Spleen (tissue), 11 donors: Measurements from ENCODE around the gene HPSE2. TPM values are rescaled to one million over a fixed set of nuclear protein-coding genes. Genes with fewer than 3 reads are reported as not detected.

Source experiments
- DNase-seq: peaks from one replicate; pipeline ENCODE4 v3.0.0-alpha.2; 2020
- H3K27ac ChIP-seq, 8 donors: fragments of 200-600 bp; sonication (generic) in 7 of 8; 1 replicate in 4 of 8; 2 replicates in 4 of 8; pipeline versions ENCODE4 v1.5.0 to v1.8.0; 2016 to 2021; ENCODE audit warnings: inconsistent platforms in 4 of 8, mild to moderate bottlenecking in 4 of 8, moderate library complexity in 1 of 8
- H3K27me3 ChIP-seq, 7 donors: fragments of 200-600 bp; sonication (generic) in 6 of 7; replicated peaks in 1 of 7; 1 replicate in 4 of 7; 2 replicates in 3 of 7; pipeline versions ENCODE4 v1.5.0 to v1.8.0; 2016 to 2021; ENCODE audit warnings: inconsistent platforms in 3 of 7, mild to moderate bottlenecking in 1 of 7
- H3K36me3 ChIP-seq, 6 donors: fragments of 200-600 bp; sonication (generic) in 5 of 6; 1 replicate in 4 of 6; 2 replicates in 2 of 6; pipeline versions ENCODE4 v1.5.0 to v1.8.0; 2016 to 2021; ENCODE audit warnings: inconsistent platforms in 2 of 6
- H3K4me1 ChIP-seq, 6 donors: fragments of 200-600 bp; sonication (generic) in 5 of 6; 1 replicate in 3 of 6; 2 replicates in 3 of 6; pipeline versions ENCODE4 v1.5.0 to v1.8.0; 2016 to 2021; ENCODE audit warnings: inconsistent platforms in 3 of 6
- H3K4me3 ChIP-seq, 8 donors: fragments of 200-600 bp; sonication (generic) in 7 of 8; 1 replicate in 4 of 8; 2 replicates in 4 of 8; pipeline versions ENCODE4 v1.5.0 to v1.8.0; 2016 to 2021; ENCODE audit warnings: inconsistent platforms in 4 of 8, mild to moderate bottlenecking in 4 of 8, moderate library complexity in 2 of 8
- H3K9me3 ChIP-seq, 8 donors: fragments of 200-600 bp; sonication (generic) in 7 of 8; 1 replicate in 4 of 8; 2 replicates in 4 of 8; pipeline versions ENCODE4 v1.5.0 to v1.8.0; 2016 to 2021; ENCODE audit warnings: inconsistent platforms in 4 of 8
- POLR2A ChIP-seq, 3 donors: fragments of 450-650 bp; IDR thresholded peaks; one replicate each; pipeline ENCODE4 v1.5.1; 2017; ENCODE audit warnings: antibody characterized with exemption in 3 of 3, mild to moderate bottlenecking in 1 of 3
- POLR2AphosphoS5 ChIP-seq, 3 donors: sonication (generic); formaldehyde crosslinking; IDR thresholded peaks; one replicate each; pipeline ENCODE4 v1.5.1; 2017; ENCODE audit warnings: antibody characterized with exemption in 3 of 3
- WGBS, 5 donors: extraction: QIAGEN DNeasy Blood & Tissue Kit in 3 of 5; methylation state at CpG; one replicate each; pipeline versions ENCODE4 v1.1.5 to v1.1.7; 2013 to 2018; 5-methylcytosine and 5-hydroxymethylcytosine counted together
- intact Hi-C: fragments of 100-400 bp; cut with DNase I; formaldehyde crosslinking; loops from one replicate; pipeline ENCODE4 v1.15.0; 2023; ENCODE audit warnings: low total_unique reads
- polyA plus RNA-seq, 3 donors: library from polyadenylated mRNA; stranded (reverse); fragments of 200-250 nt; gene quantifications; one replicate each; pipeline ENCODE4 v1.2.1, GENCODE V29; 2013
- total RNA-seq, 7 donors: library from RNA; depleted of rRNA in 3 of 7; stranded (reverse); fragments of >200 nt in 3 of 7; fragmentation: NEBNext Ultra II Directional in 4 of 7; extraction: Animal tissue kit (Norgen Biotek cat#: 25700) in 4 of 7; gene quantifications; one replicate each; pipeline versions ENCODE4 v1.1.0 to v1.2.1, GENCODE V29; 2016 to 2021
- TF ChIP-seq, protein P1 (sequence below), 11 experiments: fragments of 200-600 bp in 7 of 11; fragments of 450-650 bp in 4 of 11; sonication (generic) in 4 of 11; IDR thresholded peaks in 8 of 11; conservative IDR thresholded peaks in 3 of 11; 1 replicate in 7 of 11; 2 replicates in 4 of 11; pipeline versions ENCODE4 v1.4.0 to v1.8.0; 2016 to 2021; ENCODE audit warnings: antibody characterized with exemption in 11 of 11, inconsistent platforms in 4 of 11, mild to moderate bottlenecking in 1 of 11
- donor health status: healthy with polysubstance abuse.
- donor health status: DM: no; HTN: no; CAD: no; lungs with moderate emphysema.
- donor health status: DM: no; HTN: no; CAD: no.
- donor health status: Bipolar disorder and iron deficiency.
- donor health status: healthy.
- donor health status: DM: no; HTN: no; CAD: no.
- donor health status: DM: yes; HTN: yes; CAD: no.

Gene HPSE2
- total and polyA plus RNA-seq, 10 donors = 0.02 to 0.64 (median 0.03) TPM; not detected in 5

DNA sequence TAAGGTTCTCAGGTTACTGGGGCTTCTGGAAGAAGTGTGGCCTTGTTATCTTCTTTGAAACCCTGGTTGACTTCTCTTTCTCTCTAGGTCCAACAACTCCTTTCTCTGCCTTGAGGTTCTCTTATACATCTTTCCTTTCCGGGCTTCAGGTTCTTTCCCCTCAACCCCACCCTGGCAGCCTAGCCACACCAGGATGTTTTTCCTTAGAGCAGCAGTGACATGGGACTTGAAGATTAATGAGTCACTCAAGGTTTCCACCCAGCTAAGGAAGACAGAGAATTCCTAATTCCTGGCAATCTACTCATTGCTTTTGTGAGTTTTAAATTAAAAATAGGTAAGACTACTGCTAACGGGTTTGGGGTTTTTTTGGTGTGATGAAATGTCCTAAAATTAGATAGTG is 667.1 kb downstream of the HPSE2 start:
- peaks cover 0 to 13% (median 0%) of the 10 kb centered on the region in 7 donors for H3K27me3 ChIP-seq
- H3K36me3 ChIP-seq = no peaks in the 10 kb centered on the region
- no peaks in the 10 kb centered on the region for H3K4me1 ChIP-seq
- H3K27ac ChIP-seq = no peak overlapping the region
- TF ChIP-seq, protein P1, sequence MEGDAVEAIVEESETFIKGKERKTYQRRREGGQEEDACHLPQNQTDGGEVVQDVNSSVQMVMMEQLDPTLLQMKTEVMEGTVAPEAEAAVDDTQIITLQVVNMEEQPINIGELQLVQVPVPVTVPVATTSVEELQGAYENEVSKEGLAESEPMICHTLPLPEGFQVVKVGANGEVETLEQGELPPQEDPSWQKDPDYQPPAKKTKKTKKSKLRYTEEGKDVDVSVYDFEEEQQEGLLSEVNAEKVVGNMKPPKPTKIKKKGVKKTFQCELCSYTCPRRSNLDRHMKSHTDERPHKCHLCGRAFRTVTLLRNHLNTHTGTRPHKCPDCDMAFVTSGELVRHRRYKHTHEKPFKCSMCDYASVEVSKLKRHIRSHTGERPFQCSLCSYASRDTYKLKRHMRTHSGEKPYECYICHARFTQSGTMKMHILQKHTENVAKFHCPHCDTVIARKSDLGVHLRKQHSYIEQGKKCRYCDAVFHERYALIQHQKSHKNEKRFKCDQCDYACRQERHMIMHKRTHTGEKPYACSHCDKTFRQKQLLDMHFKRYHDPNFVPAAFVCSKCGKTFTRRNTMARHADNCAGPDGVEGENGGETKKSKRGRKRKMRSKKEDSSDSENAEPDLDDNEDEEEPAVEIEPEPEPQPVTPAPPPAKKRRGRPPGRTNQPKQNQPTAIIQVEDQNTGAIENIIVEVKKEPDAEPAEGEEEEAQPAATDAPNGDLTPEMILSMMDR (IDR thresholded peaks at IDR 0.05 in 8 of 11, conservative IDR thresholded peaks at IDR 0.05 in 3 of 11) = no peak
- TF ChIP-seq POLR2AphosphoS5 (IDR thresholded peaks at IDR 0.05) (no peak), POLR2A (IDR thresholded peaks at IDR 0.05) (no peak)
- no peak overlapping the region for H3K4me3 ChIP-seq
- H3K9me3 ChIP-seq = no peaks in the 10 kb centered on the region
- no peak for DNase-seq
- 70 to 85% (median 80%) methylated on average over 2 of the region's 2 CpGs for WGBS, 5 donors
- intact Hi-C loops = no loop called here

GRCh38 chr10:98567391-98568133 is 668.1 kb downstream of the HPSE2 start:
- Histone ChIP-seq H3K4me1 (no peaks in the 10 kb centered on the region), H3K36me3 (no peaks in the 10 kb centered on the region), H3K4me3 (no peak overlapping the region), H3K9me3 (no peaks in the 10 kb centered on the region), H3K27me3 (peaks cover 0 to 13% (median 0%) of the 10 kb centered on the region in 7 donors), H3K27ac (no peak overlapping the region)
- intact Hi-C loops = no loop called here
- WGBS, 5 donors = 62 to 67% (median 66%) methylated on average over 4 of the region's 4 CpGs
- DNase-seq = no peak
- TF ChIP-seq, protein P1 (IDR thresholded peaks at IDR 0.05 in 8 of 11, conservative IDR thresholded peaks at IDR 0.05 in 3 of 11) = no peak
- no peak for TF ChIP-seq POLR2A (IDR thresholded peaks at IDR 0.05)
- TF ChIP-seq POLR2AphosphoS5 (IDR thresholded peaks at IDR 0.05) = no peak

DNA sequence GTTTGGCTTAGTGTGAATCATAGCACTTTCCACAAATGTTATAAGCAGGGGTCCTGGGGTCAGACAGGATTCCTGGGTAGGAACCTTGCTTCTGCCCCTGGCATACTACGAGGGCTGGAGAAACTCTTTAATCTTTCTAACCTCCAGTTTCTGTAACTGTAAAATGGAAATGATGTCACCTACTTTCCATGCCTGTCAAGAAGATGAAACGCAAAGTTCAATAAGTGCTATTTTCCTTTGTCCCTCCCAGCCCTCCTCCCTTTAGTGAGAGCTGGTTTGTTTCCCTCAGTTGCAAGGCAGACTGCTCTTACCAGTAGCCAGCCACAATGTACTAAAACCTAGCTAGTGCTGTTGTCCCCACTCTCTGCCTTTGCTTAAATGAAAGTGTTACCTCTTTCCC is 671.8 kb downstream of the HPSE2 start:
- H3K4me3 ChIP-seq = no peak overlapping the region
- no peak overlapping the region for H3K27ac ChIP-seq
- no peaks in the 10 kb centered on the region for H3K36me3 ChIP-seq
- H3K27me3 ChIP-seq = no peaks in the 10 kb centered on the region
- no peaks in the 10 kb centered on the region for H3K4me1 ChIP-seq
- no peak for DNase-seq
- 23 to 45% (median 33%) methylated on average over 2 of the region's 2 CpGs for WGBS, 5 donors
- TF ChIP-seq, protein P1 (IDR thresholded peaks at IDR 0.05 in 8 of 11, conservative IDR thresholded peaks at IDR 0.05 in 3 of 11) = no peak
- no peak for TF ChIP-seq POLR2AphosphoS5 (IDR thresholded peaks at IDR 0.05)
- TF ChIP-seq POLR2A (IDR thresholded peaks at IDR 0.05) = no peak
- no peaks in the 10 kb centered on the region for H3K9me3 ChIP-seq
- intact Hi-C loops = no loop called here

GRCh38 chr10:98560565-98560964 is 675.1 kb downstream of the HPSE2 start:
- 67 to 93% (median 87%) methylated on average over 2 of the region's 2 CpGs for WGBS, 5 donors
- intact Hi-C loops = no loop called here
- peaks cover 0 to 4% (median 0%) of the 10 kb centered on the region in 7 donors for H3K27me3 ChIP-seq
- H3K27ac ChIP-seq = no peak overlapping the region
- no peaks in the 10 kb centered on the region for H3K36me3 ChIP-seq
- no peak overlapping the region for H3K4me3 ChIP-seq
- DNase-seq = no peak
- TF ChIP-seq POLR2AphosphoS5 (IDR thresholded peaks at IDR 0.05) = no peak
- TF ChIP-seq POLR2A (IDR thresholded peaks at IDR 0.05) = no peak
- TF ChIP-seq, protein P1 (IDR thresholded peaks at IDR 0.05 in 8 of 11, conservative IDR thresholded peaks at IDR 0.05 in 3 of 11) = no peak
- H3K9me3 ChIP-seq = no peaks in the 10 kb centered on the region
- no peaks in the 10 kb centered on the region for H3K4me1 ChIP-seq
